ENCODE data around the gene TSPAN5.
"Not testable (repeated sequence)": the region's sequence is repeated elsewhere in the genome, so short reads cannot be mapped to it uniquely, and the experiment has no call there.

Gene TSPAN5

DNA sequence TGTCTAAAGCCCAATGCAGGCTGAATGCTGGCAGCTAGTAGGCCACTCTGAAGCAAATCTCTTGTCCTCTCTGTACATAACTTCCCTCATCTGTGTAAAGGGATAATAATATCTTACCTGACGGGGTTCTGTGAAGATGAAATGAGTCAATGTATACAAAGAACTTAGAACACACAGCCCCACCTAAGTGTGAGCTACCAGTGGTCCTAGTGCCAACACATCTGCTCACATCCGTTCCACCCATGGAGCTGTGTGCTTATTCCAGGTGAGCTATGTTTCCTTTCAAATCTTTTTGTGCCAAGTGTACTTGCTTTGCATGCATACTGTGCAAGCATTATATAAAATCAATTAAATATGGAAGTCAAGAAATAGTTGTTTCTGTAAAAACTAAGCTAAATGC lies 116.4 kb downstream of the TSPAN5 start:
- no peak for DNase-seq

- DNase-seq = no peak
Measured at GRCh38 chr4:98540803-98541202, 117.6 kb downstream of the TSPAN5 start.

DNA sequence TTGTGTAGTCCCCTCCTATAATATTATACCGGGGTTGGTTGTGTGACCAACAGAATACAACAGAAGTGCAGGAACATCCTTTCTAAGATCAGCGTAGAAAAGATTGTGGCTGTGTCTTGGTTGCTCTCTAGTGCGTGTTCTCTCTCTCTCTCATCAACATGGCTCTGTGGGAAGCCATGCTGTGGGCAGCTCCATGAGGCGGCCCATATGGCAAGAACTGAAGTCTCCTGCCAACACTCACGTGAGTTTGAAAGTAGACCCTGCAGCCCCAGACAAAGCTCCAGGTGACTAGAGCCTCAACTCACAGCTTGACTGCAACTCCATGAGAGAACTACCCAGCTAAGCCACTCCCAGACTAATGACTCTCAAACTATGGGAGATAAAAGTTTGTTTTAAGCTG lies 118.7 kb downstream of the TSPAN5 start:
- no peak for DNase-seq

DNA sequence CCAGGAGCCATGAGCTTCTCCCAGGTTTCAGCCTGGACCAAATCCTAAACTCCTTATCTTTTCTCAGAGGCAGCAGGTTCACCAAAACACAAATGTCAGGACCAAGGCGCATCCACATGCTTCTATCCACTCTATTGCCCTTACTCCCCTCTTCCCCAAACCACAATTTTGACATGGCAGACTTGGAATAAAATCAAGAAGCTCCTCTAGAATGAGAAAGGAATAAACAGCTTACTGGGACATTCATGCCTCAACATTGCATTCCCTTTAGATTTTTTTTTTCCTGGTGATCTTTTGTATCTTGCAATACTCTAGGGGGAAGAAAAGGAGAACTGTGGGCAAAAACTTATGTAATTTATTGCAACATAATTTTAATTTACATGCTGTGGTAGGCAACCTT lies 119.1 kb downstream of the TSPAN5 start:
- DNase-seq = no peak

- no peak for DNase-seq
Measured at GRCh38 chr4:98536631-98537030, 121.8 kb downstream of the TSPAN5 start.

- not testable (repeated sequence) for DNase-seq
Measured at GRCh38 chr4:98534146-98534545, 124.3 kb downstream of the TSPAN5 start.

- no peak for DNase-seq
Measured at GRCh38 chr4:98530572-98530971, 127.8 kb downstream of the TSPAN5 start.

DNA sequence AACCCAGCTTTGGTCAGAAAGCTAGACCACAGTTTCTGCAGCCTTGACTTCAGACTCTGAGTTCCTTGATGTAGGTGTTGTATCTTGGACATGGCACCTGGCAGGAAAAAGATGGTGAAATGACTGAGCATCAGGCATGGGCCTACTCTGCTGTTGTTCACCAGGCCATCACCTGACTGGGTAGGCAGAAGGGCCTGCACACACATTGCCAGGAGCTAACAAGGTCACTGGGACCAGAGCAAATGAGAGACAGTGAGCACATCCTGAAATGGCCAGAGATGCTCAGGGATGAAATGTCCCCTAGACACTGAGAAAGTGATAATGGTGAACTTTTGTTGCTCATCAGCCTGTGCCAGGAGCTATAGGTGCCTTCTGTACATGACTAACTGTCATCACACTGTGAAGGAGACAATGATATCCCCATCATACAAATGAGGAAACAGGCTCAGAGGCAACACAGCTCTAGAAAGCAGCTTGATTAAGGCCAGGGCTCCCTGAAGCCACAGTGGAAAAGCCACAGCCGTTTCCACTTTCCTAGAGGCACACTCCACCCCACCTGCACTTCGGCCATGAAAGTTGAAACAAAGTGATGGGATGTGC lies 128.3 kb downstream of the TSPAN5 start:
- DNase-seq = no peak

GRCh38 chr4:98528882-98529281 lies 129.5 kb downstream of the TSPAN5 start:
- DNase-seq = no peak

DNA sequence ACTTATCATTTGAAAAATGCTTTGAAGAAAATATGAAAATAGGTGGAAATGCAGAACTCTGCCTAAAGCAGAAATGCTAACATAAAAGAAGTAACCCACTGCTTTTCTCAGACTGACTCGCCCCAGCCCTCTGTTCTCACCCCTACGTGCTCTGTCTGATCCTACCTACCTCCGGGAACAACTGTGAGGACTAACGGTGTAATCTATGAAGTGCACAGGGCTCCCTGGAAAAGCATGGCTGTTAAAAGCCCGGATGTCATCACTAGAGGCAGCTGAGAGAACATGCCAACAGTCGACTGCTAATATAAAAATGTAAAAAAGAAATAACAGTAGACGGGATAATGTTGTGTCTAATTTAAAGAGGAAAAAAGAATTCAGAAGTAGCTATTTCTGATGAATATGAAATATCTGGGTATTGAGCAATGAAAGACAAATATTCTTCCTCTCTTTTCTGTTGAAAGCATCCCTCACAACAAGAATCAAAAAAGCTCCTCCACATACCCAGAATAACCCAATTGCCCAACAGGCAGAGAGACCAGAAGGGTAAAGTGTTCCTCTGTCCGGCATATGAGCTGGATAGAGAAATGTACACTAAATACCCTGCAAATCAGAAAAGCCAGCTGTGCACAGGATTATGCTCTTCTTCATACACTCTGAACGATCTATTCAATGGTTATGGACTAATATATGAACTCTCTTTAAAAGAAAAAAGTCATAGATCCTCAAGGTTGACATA lies 130.7 kb downstream of the TSPAN5 start:
- DNase-seq = no peak

DNA sequence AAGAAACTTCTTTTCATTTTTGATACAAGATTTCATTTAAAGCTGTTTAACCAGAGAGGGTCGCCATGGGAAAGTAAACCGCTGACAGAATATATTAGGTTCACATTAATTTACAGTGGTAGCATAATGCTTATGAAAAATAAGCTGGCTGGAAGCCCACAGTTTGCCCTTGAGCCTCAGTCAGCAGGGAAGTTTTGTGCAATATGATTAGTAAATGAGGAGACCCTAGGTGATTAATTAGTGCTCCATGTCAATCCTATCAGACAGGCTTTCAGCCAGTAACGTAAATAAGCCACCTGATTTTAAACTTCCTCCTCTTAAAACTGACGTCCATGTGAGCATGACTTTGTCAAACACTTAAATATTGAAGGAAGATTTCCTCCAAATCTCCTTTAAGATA lies 134.2 kb downstream of the TSPAN5 start:
- DNase-seq = no peak

DNA sequence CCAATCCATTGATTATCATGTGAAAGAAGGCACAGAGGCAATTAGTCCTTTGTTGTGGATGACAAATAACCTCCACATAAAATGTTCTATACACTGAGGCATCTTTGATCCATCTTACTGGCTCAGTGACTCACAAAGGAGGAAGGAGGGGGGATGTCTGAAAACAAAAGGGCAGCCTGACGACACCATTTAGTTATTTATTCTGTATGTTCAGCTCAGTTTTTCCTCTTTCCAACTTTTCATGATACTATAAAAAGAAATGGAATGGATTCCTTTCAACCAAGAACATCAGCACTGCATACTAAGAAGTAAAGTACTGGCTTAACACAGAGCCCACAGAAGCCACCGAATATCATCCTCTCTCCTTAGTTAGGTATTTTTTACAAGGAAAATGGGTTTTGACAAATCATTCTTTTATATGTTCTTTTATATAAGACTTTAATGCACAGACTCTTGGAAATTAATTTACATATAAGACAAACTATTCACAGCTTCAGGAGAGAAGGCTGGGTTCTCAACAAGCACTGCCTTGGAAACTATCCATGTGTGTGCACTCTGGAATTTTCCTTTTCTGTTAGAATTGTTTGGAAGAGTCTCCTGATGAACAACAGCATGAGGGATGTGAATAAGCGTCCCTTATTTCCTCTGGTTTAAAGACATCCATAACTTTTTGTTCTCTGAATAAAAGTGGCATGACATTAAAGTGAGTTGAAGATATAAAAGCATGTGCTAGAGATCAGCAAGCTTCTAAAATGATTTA lies 135.6 kb downstream of the TSPAN5 start:
- no peak for DNase-seq

DNA sequence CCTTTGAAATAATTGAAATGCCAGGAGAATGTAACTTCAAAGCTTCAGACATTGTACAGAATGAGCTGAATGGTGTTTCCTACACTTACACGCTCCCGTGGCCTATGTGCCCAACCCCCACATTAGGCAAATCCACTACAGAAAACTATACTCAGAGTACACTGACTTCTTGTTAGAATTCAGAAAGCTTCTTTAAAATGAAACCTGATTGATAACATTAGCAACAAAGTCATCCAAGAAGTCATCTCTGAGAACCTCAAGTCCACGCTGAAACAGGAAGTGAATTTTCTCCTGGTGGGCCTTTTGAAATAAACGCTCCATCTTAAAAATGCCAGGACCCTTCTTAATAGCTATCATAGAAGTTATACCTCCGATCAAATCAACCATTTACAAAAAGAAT lies 136.3 kb downstream of the TSPAN5 start:
- no peak for DNase-seq

DNA sequence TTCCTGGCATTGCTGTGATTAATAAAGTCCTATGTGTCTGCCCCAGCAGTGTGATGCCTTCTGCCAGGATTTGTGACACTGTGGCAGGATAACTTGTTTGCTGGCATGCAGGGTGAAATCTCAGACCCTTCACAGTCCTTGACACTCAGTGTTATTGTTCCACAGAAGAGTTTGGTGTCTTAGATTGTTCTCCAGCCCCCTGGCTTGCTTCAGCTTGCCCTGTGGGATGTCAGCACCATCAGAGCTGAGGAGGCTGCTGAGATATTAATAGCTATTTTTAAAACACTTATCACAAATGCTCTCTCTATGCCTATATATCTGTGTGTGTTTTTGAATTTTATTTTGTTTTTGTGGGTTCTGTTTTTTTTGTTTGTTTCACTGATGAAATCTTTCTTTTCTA lies 136.9 kb downstream of the TSPAN5 start:
- DNase-seq = no peak

DNA sequence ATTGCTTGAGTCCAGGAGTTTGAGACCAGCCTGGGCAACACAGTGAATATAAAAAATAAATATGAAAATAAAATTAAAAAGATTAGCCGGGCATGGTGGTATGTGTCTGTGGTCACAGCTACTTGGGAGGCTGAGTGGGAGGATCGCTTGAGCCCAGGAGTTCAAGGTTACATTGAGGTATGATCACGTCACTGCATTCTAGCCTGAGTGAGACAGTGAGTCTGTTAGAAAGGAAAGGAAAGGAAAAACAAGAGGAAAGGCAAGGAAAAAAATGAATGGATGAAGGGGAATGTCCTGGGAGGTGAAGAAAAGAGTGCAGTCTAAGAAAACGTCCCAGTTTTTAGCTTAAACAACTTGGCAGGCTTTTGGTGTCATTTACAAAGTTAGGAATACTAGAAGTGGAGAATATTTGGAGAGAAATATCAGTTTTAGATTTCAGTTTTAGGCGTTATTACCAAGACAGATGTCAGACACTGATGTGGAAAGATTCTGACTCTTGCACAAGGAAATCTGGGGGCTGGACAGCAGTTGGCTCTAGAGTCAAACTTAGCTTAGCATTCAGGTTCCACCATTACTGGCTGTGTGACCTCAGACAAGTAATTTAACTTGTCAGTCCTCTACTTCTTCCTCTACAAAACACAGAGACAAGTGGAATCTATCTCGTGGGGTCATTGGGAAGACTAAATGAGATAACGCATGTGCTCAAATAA lies 139.0 kb downstream of the TSPAN5 start:
- no peak for DNase-seq

GRCh38 chr4:98518559-98519267 lies 139.7 kb downstream of the TSPAN5 start:
- no peak for DNase-seq

- DNase-seq = no peak
Measured at GRCh38 chr4:98517218-98518021, 141.0 kb downstream of the TSPAN5 start.

- DNase-seq = peak; percentile 59
Measured at GRCh38 chr4:98516441-98517217, 141.8 kb downstream of the TSPAN5 start.

- DNase-seq = no peak
Measured at GRCh38 chr4:98516042-98516440, 142.4 kb downstream of the TSPAN5 start.

GRCh38 chr4:98515470-98515809 lies 143.0 kb downstream of the TSPAN5 start:
- DNase-seq = no peak
